Cardiac septum (tissue), 1 donor: ENCODE results near the gene DMGDH. TPM values are rescaled to one million over a fixed set of nuclear protein-coding genes. Genes with fewer than 3 reads are reported as not detected.
"Not testable (repeated sequence)": the region's sequence is repeated elsewhere in the genome, so short reads cannot be mapped to it uniquely, and the experiment has no call there.

ENCODE experiments used
- DNase-seq: peaks from one replicate; pipeline ENCODE4 v3.0.0-alpha.2; 2020; ENCODE audit warnings: low spot score
- intact Hi-C: fragments of 100-400 bp; cut with DNase I; formaldehyde crosslinking; loops from one replicate; pipeline ENCODE4 v1.14.0; 2022
- total RNA-seq: library from RNA; stranded (reverse); fragmentation: NEBNext Ultra II Directional; extraction: Animal tissue kit (Norgen Biotek cat#: 25700); gene quantifications from one replicate; pipeline ENCODE4 v1.2.1, GENCODE V29; 2021
- donor health status: DM: no; HTN: no; CAD: no.

The DMGDH gene
- total RNA-seq, 1 donor from 2014 or later: 0.86 TPM

- intact Hi-C loops: loop anchor here (5.0 kb wide), 1 partner anchor 82 kb away; no protein-coding TSS in a partner anchor
- peak; percentile 92 for DNase-seq
Observed at GRCh38 chr5:78984439-78985115, 84.9 kb downstream of the DMGDH start.

- intact Hi-C loops: loop anchor here (5.0 kb wide), 1 partner anchor 82 kb away; no protein-coding TSS in a partner anchor
- DNase-seq: no peak
Observed at GRCh38 chr5:78983601-78984438, 85.7 kb downstream of the DMGDH start.

DNA sequence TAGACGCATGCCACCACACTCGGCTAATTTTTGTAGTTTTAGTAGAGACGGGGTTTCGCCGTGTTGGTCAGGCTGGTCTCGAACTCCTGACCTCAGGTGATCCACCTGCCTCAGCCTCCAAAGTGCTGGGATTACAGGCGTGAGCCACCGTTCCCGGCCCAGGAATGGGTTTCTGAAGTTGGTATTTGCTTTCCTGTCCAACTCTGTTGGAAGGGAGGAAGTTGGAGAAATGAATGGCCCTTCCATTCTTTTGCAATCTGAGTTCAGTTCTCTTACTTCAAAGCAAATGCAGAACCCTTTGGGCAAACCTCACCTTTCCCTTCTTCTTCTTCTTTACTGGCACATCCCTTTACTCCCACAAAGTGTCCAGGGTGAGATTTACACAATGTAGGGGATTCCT is 86.3 kb downstream of the DMGDH start:
- intact Hi-C loops: loop anchor here (5.0 kb wide), 1 partner anchor 81 kb away; no protein-coding TSS in a partner anchor
- DNase-seq: not testable (repeated sequence)

GRCh38 chr5:78979909-78980308 is 89.6 kb downstream of the DMGDH start:
- intact Hi-C loops: loop anchor here (5.0 kb wide), 1 partner anchor 78 kb away; no protein-coding TSS in a partner anchor
- no peak for DNase-seq

DNA sequence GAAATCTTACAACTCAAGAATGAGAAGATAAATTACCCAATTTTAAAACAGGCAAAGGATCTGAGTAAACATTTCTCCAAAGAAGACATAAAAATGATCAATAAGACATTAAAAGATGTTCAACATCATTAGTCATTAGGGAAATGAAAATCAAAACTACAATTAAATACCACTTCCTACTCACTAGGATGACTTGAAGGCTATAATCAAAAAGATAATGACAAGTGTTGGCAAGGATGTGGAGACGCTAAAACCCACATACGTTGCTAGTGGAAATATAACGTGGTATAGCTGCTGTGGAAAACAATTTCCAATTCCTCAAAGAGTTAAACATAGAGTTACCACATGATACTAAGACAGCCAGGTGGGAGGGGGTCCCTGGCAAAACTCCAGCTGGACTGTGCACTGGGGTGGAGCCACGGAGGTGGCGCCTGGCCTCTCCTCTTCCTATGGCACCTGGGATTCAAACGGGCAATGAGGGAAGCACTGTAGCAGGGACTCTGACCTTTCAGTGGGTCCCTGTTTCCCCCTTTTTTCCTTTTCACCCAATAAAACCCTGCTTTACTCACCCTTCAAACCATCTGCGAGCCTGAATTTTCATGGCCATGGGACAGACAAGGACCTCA is 90.2 kb downstream of the DMGDH start:
- intact Hi-C loops: no loop called here
- DNase-seq: no peak

DNA sequence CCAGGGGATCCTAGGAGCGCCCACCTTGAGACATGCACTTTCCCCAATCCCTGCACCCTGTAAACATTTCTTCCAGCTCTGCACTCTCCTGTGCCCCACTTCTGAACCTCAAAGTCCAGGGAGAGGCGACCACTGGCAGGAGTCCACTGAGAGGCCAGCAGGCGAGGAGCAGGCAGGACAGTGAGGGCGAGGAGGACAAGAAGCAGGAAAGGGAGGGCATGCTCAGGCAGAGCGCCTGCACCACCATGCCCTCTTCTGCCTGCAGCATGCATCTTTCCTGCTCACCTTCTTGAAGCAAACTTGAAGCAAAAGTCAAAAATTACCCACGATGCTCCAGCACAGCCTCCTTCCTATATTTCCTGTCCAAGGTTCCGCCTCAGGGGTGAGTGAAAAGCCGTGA is 94.4 kb downstream of the DMGDH start:
- no peak for DNase-seq
- intact Hi-C loops: no loop called here

- intact Hi-C loops: no loop called here
- no peak for DNase-seq
Observed at GRCh38 chr5:78974601-78975000, 94.9 kb downstream of the DMGDH start.

DNA sequence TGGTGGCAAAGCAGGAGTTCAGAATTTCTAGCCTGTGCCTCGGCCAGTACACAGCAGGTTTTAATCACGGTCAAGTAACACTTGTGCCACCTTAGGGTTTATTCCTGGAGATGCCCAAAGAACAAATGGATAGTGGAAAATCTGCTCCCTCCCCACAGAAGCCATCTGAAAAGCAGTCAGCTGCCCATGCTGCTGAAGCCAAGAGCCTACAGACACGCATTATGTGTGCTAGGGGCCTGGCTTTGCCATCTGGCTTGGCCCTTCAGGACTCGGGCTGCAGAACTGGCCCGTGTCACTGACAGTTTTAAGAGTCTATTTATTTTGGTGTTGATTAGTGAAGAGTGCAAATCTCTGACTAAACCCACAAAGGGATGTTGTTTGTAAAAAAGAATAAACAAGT is 95.5 kb downstream of the DMGDH start:
- intact Hi-C loops: no loop called here
- no peak for DNase-seq

DNA sequence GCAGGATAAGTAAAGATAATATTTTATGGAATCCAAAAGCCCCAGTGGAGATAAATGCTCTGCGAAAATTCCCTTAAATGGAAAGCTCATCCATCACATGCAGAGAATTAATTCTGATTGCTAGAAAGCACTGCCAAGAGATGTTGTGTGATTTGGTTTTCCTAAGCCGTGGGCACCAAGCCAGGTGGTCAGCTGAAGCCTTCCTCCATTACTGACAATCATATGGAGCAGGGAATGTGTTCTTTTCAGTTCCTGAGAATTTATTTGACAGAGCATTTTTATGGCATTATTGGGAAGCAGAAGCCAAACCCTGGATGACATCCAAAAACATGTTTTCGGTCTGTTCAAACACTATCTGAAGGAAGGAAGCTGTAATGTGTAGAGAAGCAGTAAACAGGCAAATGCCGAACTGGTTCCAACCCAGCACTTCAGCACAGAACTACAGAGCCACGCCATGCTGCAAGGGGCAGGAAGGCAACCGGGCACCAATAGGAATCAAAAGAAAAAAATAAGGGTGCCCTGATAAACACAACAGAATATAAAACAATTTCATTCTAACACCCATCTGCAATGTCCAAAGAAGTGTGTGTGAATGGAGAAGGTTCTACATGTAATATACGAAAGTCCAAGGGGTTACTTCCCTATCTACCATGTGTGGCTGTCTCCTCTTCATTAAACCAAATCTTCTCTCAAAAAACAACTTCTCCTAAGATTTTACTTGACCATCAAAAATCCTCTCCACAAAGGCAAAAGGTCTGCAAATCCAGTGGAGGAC is 96.6 kb downstream of the DMGDH start:
- no peak for DNase-seq
- intact Hi-C loops: no loop called here

GRCh38 chr5:78971998-78972397 is 97.5 kb downstream of the DMGDH start:
- DNase-seq: no peak
- intact Hi-C loops: no loop called here

DNA sequence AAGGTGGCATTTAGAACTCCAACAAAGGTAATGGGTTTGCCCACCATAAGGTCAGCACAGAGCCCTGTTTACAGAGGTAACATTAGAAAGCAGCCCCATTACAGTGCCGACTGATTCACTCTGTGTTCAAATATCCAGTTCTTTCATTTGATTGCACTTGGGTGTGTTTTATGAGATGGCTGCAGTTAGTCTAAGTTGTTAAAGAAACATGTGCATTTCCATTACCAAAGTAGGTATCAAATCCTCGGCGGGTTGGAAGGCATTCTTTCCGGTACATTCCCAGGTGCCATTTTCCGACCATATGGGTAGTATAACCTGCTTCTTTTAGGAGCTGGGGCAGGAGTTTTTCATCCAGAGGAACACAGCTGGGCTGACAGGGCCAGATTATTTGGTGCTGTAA is 100.7 kb downstream of the DMGDH start:
- DNase-seq: no peak
- intact Hi-C loops: loop anchor here (5.0 to 10.0 kb wide), 3 partner anchors 431 to 644 kb away; no protein-coding TSS in a partner anchor

- intact Hi-C loops: loop anchor here (5.0 to 10.0 kb wide), 3 partner anchors 428 to 640 kb away; no protein-coding TSS in a partner anchor
- no peak for DNase-seq
Observed at GRCh38 chr5:78964889-78965288, 104.6 kb downstream of the DMGDH start.

- DNase-seq: no peak
Observed at GRCh38 chr5:78961743-78962142, 107.7 kb downstream of the DMGDH start.

DNA sequence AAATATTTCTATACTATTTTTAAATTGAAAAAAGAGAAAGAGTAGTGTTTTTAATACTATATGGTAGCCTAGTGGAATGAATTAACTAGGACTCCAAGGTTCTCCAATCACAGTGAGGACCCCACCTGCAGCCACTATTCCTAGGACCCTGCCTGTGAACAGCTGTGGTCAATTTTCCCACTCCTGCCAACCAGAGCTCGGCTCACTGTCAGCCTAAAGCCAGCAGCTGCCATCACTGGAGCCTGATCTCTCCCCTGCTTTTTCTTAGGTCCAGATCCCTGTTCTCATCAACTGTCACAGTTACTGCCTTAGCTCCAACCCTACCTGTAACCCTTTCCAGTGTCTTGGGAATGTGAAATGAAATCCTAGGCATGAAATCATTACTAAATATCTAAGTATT is 109.7 kb downstream of the DMGDH start:
- intact Hi-C loops: loop anchor here (10.0 kb wide), 1 partner anchor 635 kb away; no protein-coding TSS in a partner anchor
- DNase-seq: no peak

More at GRCh38 chr5:78961743-78962142, 107.7 kb downstream of the DMGDH start:
- intact Hi-C loops: loop anchor here (10.0 kb wide), 1 partner anchor 637 kb away; no protein-coding TSS in a partner anchor

- DNase-seq: no peak
- intact Hi-C loops: no loop called here
Observed at GRCh38 chr5:78958672-78959445, 110.6 kb downstream of the DMGDH start.

- intact Hi-C loops: no loop called here
- DNase-seq: no peak
Observed at GRCh38 chr5:78956901-78957300, 112.6 kb downstream of the DMGDH start.

- intact Hi-C loops: no loop called here
- no peak for DNase-seq
Observed at GRCh38 chr5:78953092-78953800, 116.2 kb downstream of the DMGDH start.
